Mesendoderm (in vitro differentiated cells): ENCODE measurements around the gene GRK3.

ENCODE experiments used
- DNase-seq: peaks from one replicate; pipeline ENCODE4 v3.0.0; 2013
- H2AK5ac ChIP-seq: 2 replicates; pipeline ENCODE4 v1.6.1; 2013; ENCODE audit warnings: low read length, inconsistent platforms
- H2BK120ac ChIP-seq: 2 replicates; pipeline ENCODE4 v1.6.1; 2013; ENCODE audit warnings: low read depth, mild to moderate bottlenecking, low read length, moderate library complexity, mixed read lengths
- H2BK15ac ChIP-seq: replicated peaks from 2 replicates; pipeline ENCODE4 v1.6.1; 2013; ENCODE audit warnings: low read depth, mild to moderate bottlenecking, moderate library complexity
- H2BK5ac ChIP-seq: 2 replicates; pipeline ENCODE4 v1.6.1; 2013; ENCODE audit warnings: low read length, inconsistent platforms
- H3K18ac ChIP-seq: 2 replicates; pipeline ENCODE4 v1.6.1; 2013; ENCODE audit warnings: mild to moderate bottlenecking, low read length, mixed read lengths
- H3K23ac ChIP-seq: one replicate; pipeline ENCODE4 v1.6.1; 2013; ENCODE audit warnings: low read length
- H3K27ac ChIP-seq: 2 replicates; pipeline ENCODE4 v1.5.1; 2013; ENCODE audit warnings: low read depth, mild to moderate bottlenecking, inconsistent platforms, low read length, moderate library complexity
- H3K27me3 ChIP-seq: 2 replicates; pipeline ENCODE4 v1.6.1; 2013; ENCODE audit warnings: low read length, control low read depth, mild to moderate bottlenecking, inconsistent platforms; ENCODE audit not compliant: insufficient read depth, poor library complexity
- H3K36me3 ChIP-seq: 2 replicates; pipeline ENCODE4 v1.6.1; 2013; ENCODE audit warnings: low read length, inconsistent platforms; ENCODE audit not compliant: control insufficient read depth, insufficient read depth
- H3K4ac ChIP-seq: one replicate; pipeline ENCODE4 v1.6.1; 2013; ENCODE audit warnings: low read depth, mild to moderate bottlenecking, low read length, moderate library complexity
- H3K4me1 ChIP-seq: 2 replicates; pipeline ENCODE4 v1.6.1; 2013; ENCODE audit warnings: low read depth, low read length, inconsistent platforms; ENCODE audit not compliant: control insufficient read depth
- H3K4me2 ChIP-seq: 2 replicates; pipeline ENCODE4 v1.6.1; 2013; ENCODE audit warnings: low read length
- H3K4me3 ChIP-seq: 2 replicates; pipeline ENCODE4 v1.5.1; 2013; ENCODE audit warnings: mild to moderate bottlenecking, low read length
- H3K56ac ChIP-seq: one replicate; pipeline ENCODE4 v1.6.1; 2013; ENCODE audit warnings: low read length
- H3K79me1 ChIP-seq: 2 replicates; pipeline ENCODE4 v1.6.1; 2013; ENCODE audit warnings: low read length, inconsistent platforms
- H3K79me2 ChIP-seq: 2 replicates; pipeline ENCODE4 v1.6.1; 2013; ENCODE audit warnings: mild to moderate bottlenecking, low read length; ENCODE audit not compliant: control insufficient read depth, insufficient read depth
- H3K9ac ChIP-seq: 2 replicates; pipeline ENCODE4 v1.6.1; 2013; ENCODE audit warnings: low read length, inconsistent platforms
- H4K5ac ChIP-seq: one replicate; pipeline ENCODE4 v1.6.1; 2013; ENCODE audit warnings: low read length
- H4K8ac ChIP-seq: one replicate; pipeline ENCODE4 v1.6.1; 2013; ENCODE audit warnings: low read depth, mild to moderate bottlenecking, control low read depth, low read length, moderate library complexity
- WGBS: extraction: QIAGEN DNeasy Blood & Tissue Kit; methylation state at CpG from one replicate; pipeline ENCODE4 v1.1.7; 2013; ENCODE audit warnings: low lambda C conversion rate, missing lambda C conversion rate; ENCODE audit not compliant: insufficient coverage; ENCODE audit errors: extremely low coverage; 5-methylcytosine and 5-hydroxymethylcytosine counted together

GRK3 gene

DNA sequence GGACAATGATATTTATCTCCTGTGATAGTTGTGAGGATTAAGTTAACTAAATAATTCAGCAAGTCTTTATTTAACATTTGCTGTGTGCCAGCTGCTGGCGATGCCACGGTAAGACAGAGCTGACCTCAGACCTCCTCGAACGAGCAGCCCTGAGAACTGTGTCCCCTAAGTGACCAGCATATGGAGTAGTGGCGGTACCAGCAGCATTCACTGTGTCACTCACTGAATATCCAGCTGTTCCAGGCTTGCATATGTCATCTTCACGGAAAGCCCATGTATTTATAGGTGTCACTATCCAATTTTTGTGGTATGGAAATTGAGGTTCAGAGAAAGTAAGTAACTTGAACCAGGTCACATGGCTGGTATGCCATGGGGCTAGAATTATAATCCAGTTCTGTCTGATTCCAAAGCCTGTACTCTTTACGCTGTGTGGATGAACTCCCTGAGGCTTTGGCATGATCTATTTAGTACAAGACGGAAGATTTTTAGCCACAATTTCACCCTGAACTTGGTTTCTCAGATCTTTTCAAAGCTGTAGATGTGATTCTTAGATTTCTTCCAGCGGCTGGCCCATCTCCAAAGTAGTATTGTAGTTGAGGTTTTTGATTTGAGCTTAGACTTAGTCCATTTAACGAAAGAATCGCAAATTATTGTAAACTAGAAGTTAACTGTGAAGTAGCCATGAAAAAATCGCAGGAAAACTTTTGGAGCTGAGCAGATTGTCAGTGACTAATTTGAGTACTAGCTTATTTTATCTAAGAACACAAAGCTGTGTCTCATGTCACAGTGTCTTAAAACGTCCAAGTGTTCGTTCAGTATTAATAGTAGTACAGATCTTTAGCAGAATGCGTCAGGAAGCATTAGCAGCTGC lies 128.2 kb downstream of the GRK3 start:
- H3K27ac ChIP-seq = no peak overlapping the region
- H3K79me1 ChIP-seq = no peaks in the 10 kb centered on the region
- H3K4me3 ChIP-seq = no peak overlapping the region
- H3K4me1 ChIP-seq = no peaks in the 10 kb centered on the region
- no peaks in the 10 kb centered on the region for H3K36me3 ChIP-seq
- H3K9ac ChIP-seq = no peak overlapping the region
- H3K4ac ChIP-seq = no peak overlapping the region
- H4K5ac ChIP-seq = no peak overlapping the region
- no peak overlapping the region for H3K23ac ChIP-seq
- no peak overlapping the region for H2BK15ac ChIP-seq
- H4K8ac ChIP-seq = no peak overlapping the region
- no peaks in the 10 kb centered on the region for H3K27me3 ChIP-seq
- no peak overlapping the region for H2BK5ac ChIP-seq
- no peak overlapping the region for H3K4me2 ChIP-seq
- H3K79me2 ChIP-seq = no peaks in the 10 kb centered on the region
- no CpG with 5 or more reads among the region's 15 CpGs for WGBS
- no peak overlapping the region for H3K18ac ChIP-seq
- DNase-seq = no peak
- H2AK5ac ChIP-seq = no peak overlapping the region
- H3K56ac ChIP-seq = no peak overlapping the region
- no peak overlapping the region for H2BK120ac ChIP-seq

DNA sequence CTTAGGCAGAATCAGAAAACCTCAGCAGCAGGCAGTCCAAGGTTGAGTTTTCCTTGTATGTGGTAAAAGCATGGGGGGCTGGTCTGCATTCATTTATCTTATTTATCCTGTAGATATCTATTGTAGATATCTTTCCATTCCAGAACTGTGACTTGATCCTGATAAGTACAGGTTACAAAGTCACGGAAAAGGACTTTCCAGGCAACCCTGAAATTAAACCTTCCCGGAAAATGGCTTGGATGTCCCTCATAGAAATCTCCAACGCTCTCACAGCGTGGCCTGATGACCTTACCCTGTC lies 128.7 kb downstream of the GRK3 start:
- no peak overlapping the region for H3K27ac ChIP-seq
- WGBS = no CpG with 5 or more reads among the region's 4 CpGs

DNA sequence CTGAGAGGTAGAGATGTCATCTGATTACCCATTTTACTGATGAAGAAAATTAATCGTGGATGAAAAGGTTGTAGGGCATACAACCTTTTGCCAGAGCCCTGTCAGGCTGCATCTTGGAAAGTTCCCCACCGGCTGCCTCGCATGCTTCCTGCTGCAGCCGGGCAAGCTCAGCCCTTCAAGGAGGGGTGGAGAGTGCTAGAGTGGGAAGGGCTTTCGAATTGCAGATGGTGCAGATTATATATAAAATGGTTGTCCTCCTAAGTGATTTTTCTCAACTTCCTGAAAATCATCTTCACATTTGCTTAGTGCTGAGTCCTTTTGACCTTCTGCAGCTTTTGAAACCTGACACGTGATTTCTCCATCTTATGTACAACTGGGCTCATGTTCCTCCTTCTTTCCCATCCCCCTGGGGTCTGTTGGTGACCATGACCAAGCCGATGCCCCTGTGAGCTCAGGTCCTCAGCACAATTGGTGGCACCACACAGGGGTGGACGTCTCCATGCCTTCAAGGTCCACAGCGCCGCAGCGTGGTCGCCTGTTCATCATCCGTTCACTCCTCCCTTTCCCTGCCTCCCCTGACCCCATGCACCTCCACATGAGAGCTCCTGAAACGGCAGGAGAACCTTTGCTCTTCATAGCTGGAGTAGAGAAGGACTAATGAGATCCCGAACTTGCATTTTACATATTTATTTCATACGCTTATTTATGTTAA lies 129.9 kb downstream of the GRK3 start:
- H3K79me1 ChIP-seq = no peaks in the 10 kb centered on the region
- no peak for DNase-seq
- no peak overlapping the region for H3K23ac ChIP-seq
- no peak overlapping the region for H2BK5ac ChIP-seq
- H3K18ac ChIP-seq = no peak overlapping the region
- no peak overlapping the region for H3K4me3 ChIP-seq
- H2BK120ac ChIP-seq = no peak overlapping the region
- H3K4ac ChIP-seq = no peak overlapping the region
- no peak overlapping the region for H2AK5ac ChIP-seq
- H3K4me1 ChIP-seq = no peaks in the 10 kb centered on the region
- no peaks in the 10 kb centered on the region for H3K36me3 ChIP-seq
- no peaks in the 10 kb centered on the region for H3K27me3 ChIP-seq
- no peak overlapping the region for H4K5ac ChIP-seq
- H3K56ac ChIP-seq = no peak overlapping the region
- H3K27ac ChIP-seq = no peak overlapping the region
- H3K9ac ChIP-seq = no peak overlapping the region
- H3K79me2 ChIP-seq = no peaks in the 10 kb centered on the region
- no peak overlapping the region for H3K4me2 ChIP-seq
- no peak overlapping the region for H2BK15ac ChIP-seq
- no peak overlapping the region for H4K8ac ChIP-seq
- WGBS = no CpG with 5 or more reads among the region's 16 CpGs

More for the DNA sequence above, 128.7 kb downstream of the GRK3 start:
- Histone ChIP-seq H4K5ac (no peak overlapping the region), H2BK15ac (no peak overlapping the region), H3K79me2 (no peaks in the 10 kb centered on the region), H2BK120ac (no peak overlapping the region), H3K27me3 (no peaks in the 10 kb centered on the region), H3K18ac (no peak overlapping the region), H3K4me3 (no peak overlapping the region), H3K23ac (no peak overlapping the region), H3K4me1 (no peaks in the 10 kb centered on the region), H4K8ac (no peak overlapping the region), H3K56ac (no peak overlapping the region), H3K9ac (no peak overlapping the region), H3K4me2 (no peak overlapping the region), H3K4ac (no peak overlapping the region), H2AK5ac (no peak overlapping the region), H3K79me1 (no peaks in the 10 kb centered on the region), H3K36me3 (no peaks in the 10 kb centered on the region), H2BK5ac (no peak overlapping the region)
- DNase-seq = no peak

DNA sequence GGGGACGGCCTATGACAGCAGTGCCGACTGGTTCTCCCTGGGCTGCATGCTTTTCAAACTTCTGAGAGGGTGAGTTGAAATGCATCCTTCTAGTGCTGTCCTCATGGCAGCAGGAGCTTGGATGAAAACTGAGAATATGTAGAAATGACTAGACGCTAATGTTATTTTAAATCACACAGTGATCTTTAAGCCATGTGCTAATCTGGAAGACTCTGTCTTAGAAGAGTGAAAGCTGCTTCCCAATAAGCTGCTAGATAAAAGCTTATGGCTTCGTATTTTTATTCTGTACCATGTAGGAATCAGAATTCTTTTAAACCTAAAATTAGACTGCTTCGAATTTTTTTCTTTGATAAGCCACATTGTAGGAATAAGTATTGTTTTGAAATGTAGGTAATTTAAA lies 130.7 kb downstream of the GRK3 start:
- no CpG with 5 or more reads among the region's 5 CpGs for WGBS
- no peak overlapping the region for H2BK5ac ChIP-seq
- no peak overlapping the region for H4K8ac ChIP-seq
- H4K5ac ChIP-seq = no peak overlapping the region
- no peaks in the 10 kb centered on the region for H3K36me3 ChIP-seq
- no peak overlapping the region for H3K9ac ChIP-seq
- no peak overlapping the region for H3K18ac ChIP-seq
- no peak overlapping the region for H3K4ac ChIP-seq
- no peaks in the 10 kb centered on the region for H3K79me2 ChIP-seq
- DNase-seq = no peak
- no peak overlapping the region for H3K27ac ChIP-seq
- H3K79me1 ChIP-seq = no peaks in the 10 kb centered on the region
- H2BK120ac ChIP-seq = no peak overlapping the region
- H3K4me2 ChIP-seq = no peak overlapping the region
- no peak overlapping the region for H3K4me3 ChIP-seq
- H3K27me3 ChIP-seq = no peaks in the 10 kb centered on the region
- H3K23ac ChIP-seq = no peak overlapping the region
- no peaks in the 10 kb centered on the region for H3K4me1 ChIP-seq
- no peak overlapping the region for H3K56ac ChIP-seq
- no peak overlapping the region for H2AK5ac ChIP-seq
- no peak overlapping the region for H2BK15ac ChIP-seq

DNA sequence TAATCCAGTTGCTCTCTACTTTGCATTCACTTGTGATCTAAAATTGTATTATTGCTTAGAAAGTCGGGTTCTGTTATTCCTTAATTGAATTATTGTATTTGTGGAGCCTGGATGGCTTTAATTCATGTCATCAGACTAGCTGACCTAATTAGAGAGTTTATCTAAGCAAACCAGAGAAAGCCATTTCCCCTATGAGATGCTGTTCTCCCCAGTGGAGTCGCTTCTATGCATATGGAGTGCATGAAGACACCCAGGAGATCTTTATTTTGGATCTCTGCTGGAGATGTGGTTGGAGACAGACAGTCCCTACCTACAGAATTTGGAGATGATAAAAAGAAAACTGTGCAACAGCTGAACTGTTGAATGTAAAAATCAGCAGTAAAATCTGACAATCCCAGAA lies 132.3 kb downstream of the GRK3 start:
- no peaks in the 10 kb centered on the region for H3K27me3 ChIP-seq
- no peak overlapping the region for H3K18ac ChIP-seq
- no peak overlapping the region for H3K56ac ChIP-seq
- H3K4me2 ChIP-seq = no peak overlapping the region
- no peak overlapping the region for H2AK5ac ChIP-seq
- no peak overlapping the region for H4K5ac ChIP-seq
- DNase-seq = no peak
- no peak overlapping the region for H2BK15ac ChIP-seq
- no peak overlapping the region for H3K9ac ChIP-seq
- no peak overlapping the region for H4K8ac ChIP-seq
- H3K23ac ChIP-seq = no peak overlapping the region
- H3K36me3 ChIP-seq = no peaks in the 10 kb centered on the region
- no peak overlapping the region for H2BK120ac ChIP-seq
- H3K4me3 ChIP-seq = no peak overlapping the region
- no CpG with 5 or more reads among the region's 2 CpGs for WGBS
- no peaks in the 10 kb centered on the region for H3K79me2 ChIP-seq
- H3K27ac ChIP-seq = no peak overlapping the region
- H3K4me1 ChIP-seq = no peaks in the 10 kb centered on the region
- no peak overlapping the region for H2BK5ac ChIP-seq
- H3K79me1 ChIP-seq = no peaks in the 10 kb centered on the region
- no peak overlapping the region for H3K4ac ChIP-seq
